Kidney (tissue), 14 donors: Measurements from ENCODE around the gene SLC38A9. TPM values are rescaled to one million over a fixed set of nuclear protein-coding genes. Genes with fewer than 3 reads are reported as not detected.
A peak's percentile ranks its signal among the peaks of the same experiment; 100 is the strongest.

Experiments
- DNase-seq, 5 donors: peaks; one replicate each; pipeline ENCODE4 v3.0.0-alpha.2; 2013 to 2020
- FAIRE-seq: peaks from 2 replicates; lab custom pipeline; 2012; peaks lifted over from hg19 to GRCh38; lab: Jason Lieb, UNC
- H3K27ac ChIP-seq, 2 donors: one replicate each; pipeline ENCODE4 v1.7.0; 2013; ENCODE audit warnings: low read depth in 2 of 2, low read length in 2 of 2, inconsistent platforms in 1 of 2
- H3K27me3 ChIP-seq: one replicate; pipeline ENCODE4 v1.7.1; 2013; ENCODE audit warnings: low read length, inconsistent platforms; ENCODE audit not compliant: control insufficient read depth, insufficient read depth
- H3K36me3 ChIP-seq, 3 donors: one replicate each; pipeline versions ENCODE4 v1.7.0 to v1.7.1; 2013; ENCODE audit warnings: low read length in 3 of 3, control low read depth in 1 of 3, inconsistent platforms in 1 of 3; ENCODE audit not compliant: insufficient read depth in 3 of 3, control insufficient read depth in 2 of 3
- H3K4me1 ChIP-seq, 3 donors: one replicate each; pipeline versions ENCODE4 v1.7.0 to v1.7.1; 2013; ENCODE audit warnings: low read length in 3 of 3, inconsistent platforms in 1 of 3, low read depth in 1 of 3; ENCODE audit not compliant: control insufficient read depth in 2 of 3, insufficient read depth in 2 of 3
- H3K4me3 ChIP-seq, 3 donors: one replicate each; pipeline versions ENCODE4 v1.7.0 to v1.8.1; 2013; ENCODE audit warnings: low read length in 3 of 3, control low read depth in 1 of 3, inconsistent platforms in 1 of 3
- H3K9ac ChIP-seq, 3 donors: one replicate each; pipeline versions ENCODE4 v1.7.0 to v1.7.1; 2013; ENCODE audit warnings: low read length in 3 of 3, control low read depth in 1 of 3, inconsistent platforms in 1 of 3
- H3K9me3 ChIP-seq, 3 donors: one replicate each; pipeline versions ENCODE4 v1.7.0 to v1.7.1; 2013; ENCODE audit warnings: low read length in 3 of 3, control low read depth in 1 of 3, inconsistent platforms in 1 of 3; ENCODE audit not compliant: control insufficient read depth in 2 of 3, insufficient read depth in 1 of 3
- CTCF ChIP-seq: IDR thresholded peaks from 3 replicates; pipeline ENCODE4 v1.5.1; 2012; ENCODE audit warnings: mild to moderate bottlenecking, moderate library complexity, borderline replicate concordance; ENCODE audit not compliant: insufficient read depth; ENCODE audit errors: extremely low read depth
- intact Hi-C: fragments of 100-400 bp; cut with DNase I; formaldehyde crosslinking; loops from one replicate; pipeline ENCODE4 v1.11.1; 2022
- polyA plus RNA-seq: library from polyadenylated mRNA; stranded (reverse); fragments of 350-450 nt; fragmentation: Illumina TruSeq; extraction: RNeasy Lipid Tissue Mini Kit (QIAGEN cat#74804); gene quantifications from one replicate; pipeline ENCODE4 v1.2.3, GENCODE V29; 2014; ENCODE audit warnings: low read depth, low replicate concordance; ENCODE audit not compliant: insufficient read depth
- total RNA-seq: library from RNA; stranded (reverse); fragmentation: NEBNext Ultra II Directional; extraction: Animal tissue kit (Norgen Biotek cat#: 25700); gene quantifications from one replicate; pipeline ENCODE4 v1.2.1, GENCODE V29; 2021
- donor health status: control.
- donor health status: control.
- donor health status: control.
- donor health status: control.
- donor health status: control.
- donor health status: DM: yes; HTN: yes; CAD: no.
- donor health status: Normal renal cell carcinoma (clear cell type).

The SLC38A9 gene
- total and polyA plus RNA-seq, 2 donors from 2014 or later = 5.8 to 24.8 TPM

GRCh38 chr5:55600497-55601203 is 111.5 kb downstream of the SLC38A9 start:
- no peak for FAIRE-seq
- peak overlapping the region in 1 of 3 donors; percentile 2 for H3K4me3 ChIP-seq
- intact Hi-C loops = no loop called here
- H3K9ac ChIP-seq = peak overlapping the region in 1 of 3 donors; percentile 13
- H3K27ac ChIP-seq = peak overlapping the region; percentile 78 to 84
- peak in 2 of 5 donors; percentile 30 to 56 for DNase-seq
- no peak for TF ChIP-seq CTCF
- H3K27me3 ChIP-seq = no peaks in the 10 kb centered on the region
- H3K36me3 ChIP-seq = no peaks in the 10 kb centered on the region
- no peaks in the 10 kb centered on the region for H3K9me3 ChIP-seq
- peaks cover 0 to 13% (median 13%) of the 10 kb centered on the region in 3 donors for H3K4me1 ChIP-seq

- DNase-seq (no peak), FAIRE-seq (no peak)
- H3K36me3 ChIP-seq = no peaks in the 10 kb centered on the region
- H3K9me3 ChIP-seq = no peaks in the 10 kb centered on the region
- H3K4me1 ChIP-seq = peaks cover 0 to 13% (median 13%) of the 10 kb centered on the region in 3 donors
- peak overlapping the region in 1 of 3 donors; percentile 13 for H3K9ac ChIP-seq
- no peak for TF ChIP-seq CTCF
- intact Hi-C loops = no loop called here
- H3K4me3 ChIP-seq = peak overlapping the region in 1 of 3 donors; percentile 2
- H3K27me3 ChIP-seq = no peaks in the 10 kb centered on the region
- H3K27ac ChIP-seq = peak overlapping the region; percentile 78 to 84
Observed at GRCh38 chr5:55600086-55600485, 112.0 kb downstream of the SLC38A9 start.

GRCh38 chr5:55599148-55600050 is 112.7 kb downstream of the SLC38A9 start:
- Histone ChIP-seq H3K9me3 (no peaks in the 10 kb centered on the region), H3K27ac (peak overlapping the region; percentile 78 to 84), H3K4me1 (peaks cover 0 to 13% (median 10%) of the 10 kb centered on the region in 3 donors), H3K36me3 (no peaks in the 10 kb centered on the region), H3K27me3 (no peaks in the 10 kb centered on the region), H3K9ac (peak overlapping the region in 1 of 3 donors; percentile 13), H3K4me3 (no peak overlapping the region)
- no peak for TF ChIP-seq CTCF
- intact Hi-C loops = no loop called here
- no peak for FAIRE-seq
- DNase-seq = peak in 1 of 5 donors; percentile 28
